ENCODE results near the gene REPS2. TPM values are rescaled to one million over a fixed set of nuclear protein-coding genes. Genes with fewer than 3 reads are reported as not detected.

REPS2 gene
- total RNA-seq, 5 donors from 2014 or later (not counting 1 experiment from before 2014, with no cell fraction given), result 0.38 to 0.70 (median 0.66) TPM

DNA sequence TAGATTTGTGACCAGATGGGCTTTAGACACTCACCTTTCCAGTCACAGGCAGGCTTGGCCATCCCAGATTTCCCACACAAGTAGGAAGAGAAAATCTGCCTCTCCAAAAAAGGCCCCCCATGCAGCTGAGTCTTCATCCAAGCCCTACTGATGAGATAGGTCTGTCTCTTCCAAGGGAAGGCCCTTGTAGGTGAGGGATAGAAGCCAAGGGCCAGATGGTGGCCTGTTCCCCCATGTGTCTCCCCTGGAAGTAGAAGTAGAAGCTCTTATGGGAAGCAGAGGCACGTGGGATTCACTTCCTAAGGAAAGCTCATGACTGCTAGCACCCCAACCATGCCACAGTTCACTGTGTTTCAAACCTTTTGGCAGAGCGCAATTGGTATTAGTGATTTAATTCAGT, 81.5 kb downstream of the REPS2 start:
- no peak for ATAC-seq (replicated peaks in 1 of 4)
- ChIA-PET CTCF (no interaction called here), POLR2A (interaction anchor here in 1 of 2 donors (0.6 kb wide), 1 partner anchor 48 kb away, joined by 3 read pairs; no protein-coding TSS in a partner anchor)
- no peaks in the 10 kb centered on the region for H3K36me3 ChIP-seq (ENCODE audit: control insufficient read depth in 2 of 2, extremely low read depth in 1 of 2, insufficient read depth in 1 of 2, low read length in 1 of 2)
- H3K27me3 ChIP-seq (replicated peaks in 1 of 2; ENCODE audit: control insufficient read depth in 2 of 2, extremely low read depth in 1 of 2, insufficient read depth in 2 of 2, low read length in 1 of 2), result no peaks in the 10 kb centered on the region
- Mint-ChIP-seq H3K27ac (no peak overlapping the region), H3K9me3 (no peaks in the 10 kb centered on the region), H3K4me1 (no peaks in the 10 kb centered on the region), H3K36me3 (no peaks in the 10 kb centered on the region), H3K27me3 (peaks cover 0 to 11% of the 10 kb centered on the region in 2 donors), H3K4me3 (no peak overlapping the region)
- no peak overlapping the region for H3K4me3 ChIP-seq (ENCODE audit: control insufficient read depth in 1 of 2, extremely low read depth in 1 of 2, low read length in 1 of 2)
- no peaks in the 10 kb centered on the region for H3K4me1 ChIP-seq (ENCODE audit: control insufficient read depth in 1 of 2, extremely low read depth in 1 of 2, insufficient read depth in 2 of 2, low read length in 2 of 2)
- H3K9me3 ChIP-seq, result no peaks in the 10 kb centered on the region
- DNase-seq, result no peak
- WGBS (ENCODE audit: insufficient coverage), result no CpG with 5 or more reads among the region's 2 CpGs
- no peak overlapping the region for H3K27ac ChIP-seq (ENCODE audit: low read length)

DNA sequence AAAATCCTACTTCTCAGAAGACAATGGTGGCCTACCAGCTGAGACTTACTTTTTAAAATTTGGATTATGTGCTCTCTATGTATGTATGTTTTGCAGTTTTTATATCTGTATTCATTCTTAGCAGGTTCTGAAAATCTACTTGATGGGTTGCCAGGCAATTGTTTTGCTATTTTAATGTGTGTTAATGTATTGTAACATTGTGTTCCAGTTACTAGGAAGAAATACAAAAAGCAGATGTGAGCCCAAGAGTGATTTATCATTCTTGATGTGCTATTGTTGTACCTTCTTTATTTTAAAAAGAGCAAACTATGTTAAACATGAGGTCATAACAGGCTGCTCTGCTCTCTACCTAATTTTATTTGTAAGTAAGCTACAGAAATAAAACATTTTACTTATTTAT, 81.9 kb downstream of the REPS2 start:
- H3K9me3 ChIP-seq, result no peaks in the 10 kb centered on the region
- no peaks in the 10 kb centered on the region for H3K9me3 Mint-ChIP-seq
- ATAC-seq (replicated peaks in 1 of 4), result no peak
- no peak for DNase-seq
- no peaks in the 10 kb centered on the region for H3K27me3 ChIP-seq (replicated peaks in 1 of 2; ENCODE audit: control insufficient read depth in 2 of 2, extremely low read depth in 1 of 2, insufficient read depth in 2 of 2, low read length in 1 of 2)
- peaks cover 0 to 15% of the 10 kb centered on the region in 2 donors for H3K27me3 Mint-ChIP-seq
- no peaks in the 10 kb centered on the region for H3K36me3 Mint-ChIP-seq
- H3K36me3 ChIP-seq (ENCODE audit: control insufficient read depth in 2 of 2, extremely low read depth in 1 of 2, insufficient read depth in 1 of 2, low read length in 1 of 2), result no peaks in the 10 kb centered on the region
- ChIA-PET CTCF (no interaction called here), POLR2A (no interaction called here)
- no peaks in the 10 kb centered on the region for H3K4me1 Mint-ChIP-seq
- no peak overlapping the region for H3K27ac ChIP-seq (ENCODE audit: low read length)
- H3K27ac Mint-ChIP-seq, result no peak overlapping the region
- no peak overlapping the region for H3K4me3 ChIP-seq (ENCODE audit: control insufficient read depth in 1 of 2, extremely low read depth in 1 of 2, low read length in 1 of 2)
- H3K4me3 Mint-ChIP-seq, result no peak overlapping the region
- no peaks in the 10 kb centered on the region for H3K4me1 ChIP-seq (ENCODE audit: control insufficient read depth in 1 of 2, extremely low read depth in 1 of 2, insufficient read depth in 2 of 2, low read length in 2 of 2)

DNA sequence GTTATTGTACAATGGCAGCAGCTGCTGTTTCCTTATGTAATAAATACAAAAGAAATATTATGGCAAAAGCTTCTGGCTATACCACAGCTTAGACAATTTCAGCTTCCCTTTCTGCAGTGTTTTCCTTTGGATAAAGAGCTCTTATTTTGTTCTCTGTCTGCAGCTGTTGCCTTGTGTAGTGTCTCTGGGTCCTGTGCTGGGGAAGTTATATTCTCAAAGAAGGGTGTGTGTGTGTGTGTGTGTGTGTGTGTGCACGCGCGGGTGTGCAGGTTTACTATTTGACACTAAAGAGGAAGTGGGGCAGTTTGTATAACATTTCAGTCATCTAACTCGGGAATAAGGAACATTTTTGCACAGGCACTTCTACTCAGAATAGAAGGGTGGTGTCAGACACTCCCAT, 83.6 kb downstream of the REPS2 start:
- Histone ChIP-seq H3K36me3 (ENCODE audit: control insufficient read depth in 2 of 2, extremely low read depth in 1 of 2, insufficient read depth in 1 of 2, low read length in 1 of 2) (no peaks in the 10 kb centered on the region), H3K4me3 (ENCODE audit: control insufficient read depth in 1 of 2, extremely low read depth in 1 of 2, low read length in 1 of 2) (no peak overlapping the region), H3K9me3 (no peaks in the 10 kb centered on the region), H3K27me3 (replicated peaks in 1 of 2; ENCODE audit: control insufficient read depth in 2 of 2, extremely low read depth in 1 of 2, insufficient read depth in 2 of 2, low read length in 1 of 2) (no peaks in the 10 kb centered on the region), H3K27ac (ENCODE audit: low read length) (no peak overlapping the region), H3K4me1 (ENCODE audit: control insufficient read depth in 1 of 2, extremely low read depth in 1 of 2, insufficient read depth in 2 of 2, low read length in 2 of 2) (no peaks in the 10 kb centered on the region)
- Mint-ChIP-seq H3K4me1 (no peaks in the 10 kb centered on the region), H3K36me3 (no peaks in the 10 kb centered on the region), H3K9me3 (no peaks in the 10 kb centered on the region), H3K4me3 (no peak overlapping the region), H3K27ac (no peak overlapping the region), H3K27me3 (peaks cover 0 to 24% of the 10 kb centered on the region in 2 donors)
- ATAC-seq (replicated peaks in 1 of 4) (no peak), DNase-seq (no peak)
- POLR2A ChIA-PET, result no interaction called here
- CTCF ChIA-PET, result no interaction called here
- WGBS (ENCODE audit: insufficient coverage), result no CpG with 5 or more reads among the region's 4 CpGs

DNA sequence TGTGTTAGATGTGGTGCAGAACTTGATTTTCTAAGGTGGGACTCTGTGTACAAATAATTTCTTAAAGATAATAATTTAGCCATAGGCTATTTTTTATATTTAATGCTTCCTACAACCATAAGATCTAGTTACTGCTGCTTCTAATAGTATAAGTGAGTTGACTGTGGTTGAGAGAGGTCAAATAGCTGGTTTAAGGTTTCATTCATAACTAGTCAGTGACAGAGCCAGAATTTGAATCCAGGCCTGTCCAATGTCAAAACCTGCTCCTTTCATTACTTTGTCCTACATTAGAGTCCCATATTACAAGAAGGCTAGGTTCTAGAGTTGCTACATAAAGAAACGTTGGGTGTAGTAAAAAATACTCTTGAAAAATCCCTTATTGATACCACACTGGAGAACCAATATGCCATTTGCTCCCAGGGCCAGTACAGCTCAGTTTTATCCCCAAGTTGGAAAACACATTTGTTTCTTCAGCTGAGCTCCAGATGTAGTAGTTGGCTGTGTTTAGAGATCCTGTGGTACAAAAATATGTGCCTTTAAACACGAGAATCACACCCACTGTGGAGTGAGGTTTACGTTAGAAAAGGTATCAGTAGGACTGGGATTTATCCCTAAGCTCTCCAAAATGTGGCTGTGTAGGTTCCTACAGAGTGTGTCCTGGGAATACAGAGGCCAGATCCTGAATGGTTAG, 84.3 kb downstream of the REPS2 start:
- Histone ChIP-seq H3K36me3 (ENCODE audit: control insufficient read depth in 2 of 2, extremely low read depth in 1 of 2, insufficient read depth in 1 of 2, low read length in 1 of 2) (no peaks in the 10 kb centered on the region), H3K4me1 (ENCODE audit: control insufficient read depth in 1 of 2, extremely low read depth in 1 of 2, insufficient read depth in 2 of 2, low read length in 2 of 2) (no peaks in the 10 kb centered on the region), H3K4me3 (ENCODE audit: control insufficient read depth in 1 of 2, extremely low read depth in 1 of 2, low read length in 1 of 2) (no peak overlapping the region), H3K27me3 (replicated peaks in 1 of 2; ENCODE audit: control insufficient read depth in 2 of 2, extremely low read depth in 1 of 2, insufficient read depth in 2 of 2, low read length in 1 of 2) (no peaks in the 10 kb centered on the region), H3K27ac (ENCODE audit: low read length) (no peak overlapping the region), H3K9me3 (no peaks in the 10 kb centered on the region)
- H3K36me3 Mint-ChIP-seq, result no peaks in the 10 kb centered on the region
- ATAC-seq (replicated peaks in 1 of 4), result no peak
- ChIA-PET CTCF (no interaction called here), POLR2A (no interaction called here)
- H3K4me1 Mint-ChIP-seq, result no peaks in the 10 kb centered on the region
- no peak overlapping the region for H3K27ac Mint-ChIP-seq
- WGBS (ENCODE audit: insufficient coverage), result no CpG with 5 or more reads among the region's 3 CpGs
- no peak for DNase-seq
- peaks cover 0 to 26% of the 10 kb centered on the region in 2 donors for H3K27me3 Mint-ChIP-seq
- H3K9me3 Mint-ChIP-seq, result no peaks in the 10 kb centered on the region
- H3K4me3 Mint-ChIP-seq, result no peak overlapping the region

GRCh38 chrX:17031827-17032226, 85.4 kb downstream of the REPS2 start:
- H3K27ac Mint-ChIP-seq, result no peak overlapping the region
- Histone ChIP-seq H3K4me1 (ENCODE audit: control insufficient read depth in 1 of 2, extremely low read depth in 1 of 2, insufficient read depth in 2 of 2, low read length in 2 of 2) (no peaks in the 10 kb centered on the region), H3K9me3 (no peaks in the 10 kb centered on the region), H3K27ac (ENCODE audit: low read length) (no peak overlapping the region), H3K27me3 (replicated peaks in 1 of 2; ENCODE audit: control insufficient read depth in 2 of 2, extremely low read depth in 1 of 2, insufficient read depth in 2 of 2, low read length in 1 of 2) (no peaks in the 10 kb centered on the region), H3K4me3 (ENCODE audit: control insufficient read depth in 1 of 2, extremely low read depth in 1 of 2, low read length in 1 of 2) (no peak overlapping the region), H3K36me3 (ENCODE audit: control insufficient read depth in 2 of 2, extremely low read depth in 1 of 2, insufficient read depth in 1 of 2, low read length in 1 of 2) (no peaks in the 10 kb centered on the region)
- DNase-seq (no peak), ATAC-seq (replicated peaks in 1 of 4) (no peak)
- no peak overlapping the region for H3K4me3 Mint-ChIP-seq
- POLR2A ChIA-PET, result no interaction called here
- no peaks in the 10 kb centered on the region for H3K9me3 Mint-ChIP-seq
- H3K36me3 Mint-ChIP-seq, result no peaks in the 10 kb centered on the region
- peaks cover 0 to 28% of the 10 kb centered on the region in 2 donors for H3K27me3 Mint-ChIP-seq
- no peaks in the 10 kb centered on the region for H3K4me1 Mint-ChIP-seq
- CTCF ChIA-PET, result no interaction called here

DNA sequence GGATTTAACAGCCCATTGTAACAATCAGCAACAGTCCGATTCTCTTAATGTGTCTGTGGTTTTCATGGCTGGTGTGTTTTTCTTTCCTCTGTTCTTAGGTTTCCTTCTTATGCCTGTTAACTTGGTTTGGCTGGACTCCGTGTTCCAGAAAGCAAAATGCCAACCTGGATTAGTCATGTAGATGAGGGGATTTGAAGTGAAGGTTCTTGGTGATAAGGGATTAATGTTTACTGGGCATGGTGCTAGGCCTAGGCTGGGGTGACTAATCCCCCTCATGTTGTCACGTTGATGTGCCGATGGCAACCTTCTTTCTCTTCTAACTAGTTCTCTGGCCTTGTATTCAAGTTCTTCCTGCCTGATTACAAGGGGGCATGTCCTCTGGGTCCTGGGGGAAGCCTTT, 85.9 kb downstream of the REPS2 start:
- Mint-ChIP-seq H3K27ac (no peak overlapping the region), H3K27me3 (peaks cover 0 to 28% of the 10 kb centered on the region in 2 donors), H3K36me3 (no peaks in the 10 kb centered on the region), H3K9me3 (no peaks in the 10 kb centered on the region), H3K4me3 (no peak overlapping the region), H3K4me1 (no peaks in the 10 kb centered on the region)
- ChIA-PET POLR2A (no interaction called here), CTCF (no interaction called here)
- Histone ChIP-seq H3K27ac (ENCODE audit: low read length) (no peak overlapping the region), H3K36me3 (ENCODE audit: control insufficient read depth in 2 of 2, extremely low read depth in 1 of 2, insufficient read depth in 1 of 2, low read length in 1 of 2) (no peaks in the 10 kb centered on the region), H3K27me3 (replicated peaks in 1 of 2; ENCODE audit: control insufficient read depth in 2 of 2, extremely low read depth in 1 of 2, insufficient read depth in 2 of 2, low read length in 1 of 2) (no peaks in the 10 kb centered on the region), H3K4me1 (ENCODE audit: control insufficient read depth in 1 of 2, extremely low read depth in 1 of 2, insufficient read depth in 2 of 2, low read length in 2 of 2) (no peaks in the 10 kb centered on the region), H3K4me3 (ENCODE audit: control insufficient read depth in 1 of 2, extremely low read depth in 1 of 2, low read length in 1 of 2) (no peak overlapping the region), H3K9me3 (no peaks in the 10 kb centered on the region)
- no CpG with 5 or more reads among the region's 4 CpGs for WGBS (ENCODE audit: insufficient coverage)
- ATAC-seq (replicated peaks in 1 of 4), result no peak
- DNase-seq, result no peak

- CTCF ChIA-PET, result no interaction called here
- H3K36me3 Mint-ChIP-seq, result no peaks in the 10 kb centered on the region
- Histone ChIP-seq H3K4me3 (ENCODE audit: control insufficient read depth in 1 of 2, extremely low read depth in 1 of 2, low read length in 1 of 2) (no peak overlapping the region), H3K36me3 (ENCODE audit: control insufficient read depth in 2 of 2, extremely low read depth in 1 of 2, insufficient read depth in 1 of 2, low read length in 1 of 2) (no peaks in the 10 kb centered on the region), H3K27me3 (replicated peaks in 1 of 2; ENCODE audit: control insufficient read depth in 2 of 2, extremely low read depth in 1 of 2, insufficient read depth in 2 of 2, low read length in 1 of 2) (no peaks in the 10 kb centered on the region), H3K27ac (ENCODE audit: low read length) (no peak overlapping the region), H3K4me1 (ENCODE audit: control insufficient read depth in 1 of 2, extremely low read depth in 1 of 2, insufficient read depth in 2 of 2, low read length in 2 of 2) (no peaks in the 10 kb centered on the region), H3K9me3 (no peaks in the 10 kb centered on the region)
- POLR2A ChIA-PET, result no interaction called here
- H3K9me3 Mint-ChIP-seq, result no peaks in the 10 kb centered on the region
- DNase-seq (no peak), ATAC-seq (replicated peaks in 1 of 4) (no peak)
- H3K4me3 Mint-ChIP-seq, result no peak overlapping the region
- peaks cover 0 to 28% of the 10 kb centered on the region in 2 donors for H3K27me3 Mint-ChIP-seq
- H3K4me1 Mint-ChIP-seq, result no peaks in the 10 kb centered on the region
- no peak overlapping the region for H3K27ac Mint-ChIP-seq
Observed at GRCh38 chrX:17033225-17033624, 86.8 kb downstream of the REPS2 start.
